Osteoblast (primary cell): ENCODE measurements around the gene IL2RG. TPM values are rescaled to one million over a fixed set of nuclear protein-coding genes. Genes with fewer than 3 reads are reported as not detected.
A peak's percentile ranks its signal among the peaks of the same experiment; 100 is the strongest.

ENCODE experiments used
- DNase-seq: peaks from one replicate; pipeline ENCODE4 v3.0.0; 2011; ENCODE audit warnings: low spot score, mixed read lengths; ENCODE audit not compliant: insufficient read length; ENCODE audit errors: missing footprints
- H2AFZ ChIP-seq: 2 replicates; pipeline ENCODE4 v1.6.0; 2011; ENCODE audit warnings: mild to moderate bottlenecking, low read length
- H3K27ac ChIP-seq: 2 replicates; pipeline ENCODE4 v1.5.1; 2011; ENCODE audit warnings: mild to moderate bottlenecking, low read depth, low read length, moderate library complexity
- H3K27me3 ChIP-seq: 2 replicates; pipeline ENCODE4 v1.6.0; 2012; ENCODE audit warnings: mild to moderate bottlenecking, control low read depth, inconsistent platforms, low read length, moderate library complexity; ENCODE audit not compliant: insufficient read depth
- H3K36me3 ChIP-seq: 2 replicates; pipeline ENCODE4 v1.5.1; 2011; ENCODE audit warnings: mild to moderate bottlenecking, low read length, control low read depth, moderate library complexity; ENCODE audit not compliant: insufficient read depth
- H3K4me1 ChIP-seq: 2 replicates; pipeline ENCODE4 v1.5.1; 2011; ENCODE audit warnings: mild to moderate bottlenecking, low read length, control low read depth, moderate library complexity; ENCODE audit not compliant: insufficient read depth
- H3K4me2 ChIP-seq: 2 replicates; pipeline ENCODE4 v1.6.0; 2011; ENCODE audit warnings: mild to moderate bottlenecking, low read length; ENCODE audit not compliant: insufficient read depth
- H3K4me3 ChIP-seq: fragments of 200-600 bp; sonication (generic); 3 replicates; pipeline ENCODE4 v1.5.1; 2012; ENCODE audit warnings: mild to moderate bottlenecking, low read length, inconsistent platforms; ENCODE audit not compliant: insufficient read depth
- H3K79me2 ChIP-seq: 2 replicates; pipeline ENCODE4 v1.6.0; 2012; ENCODE audit warnings: mild to moderate bottlenecking, low read length, control low read depth, inconsistent platforms; ENCODE audit not compliant: insufficient read depth
- H3K9me3 ChIP-seq: 2 replicates; pipeline ENCODE4 v1.5.1; 2011; ENCODE audit warnings: low read depth, low read length, control low read depth
- H4K20me1 ChIP-seq: 2 replicates; pipeline ENCODE4 v1.6.0; 2012; ENCODE audit warnings: mild to moderate bottlenecking, low read length, control low read depth; ENCODE audit not compliant: insufficient read depth
- total RNA-seq: library from RNA; depleted of rRNA; stranded (reverse); fragments of >200 nt; gene quantifications from 2 replicates; pipeline ENCODE4 v1.2.3, GENCODE V29; 2012
- TF ChIP-seq, protein P1 (sequence below): IDR thresholded peaks from 2 replicates; pipeline ENCODE4 v1.5.1; 2011; ENCODE audit warnings: mild to moderate bottlenecking, low read depth, low read length, moderate library complexity; ENCODE audit errors: extremely low read depth

IL2RG gene
- total RNA-seq, 1 donor, result not detected

DNA sequence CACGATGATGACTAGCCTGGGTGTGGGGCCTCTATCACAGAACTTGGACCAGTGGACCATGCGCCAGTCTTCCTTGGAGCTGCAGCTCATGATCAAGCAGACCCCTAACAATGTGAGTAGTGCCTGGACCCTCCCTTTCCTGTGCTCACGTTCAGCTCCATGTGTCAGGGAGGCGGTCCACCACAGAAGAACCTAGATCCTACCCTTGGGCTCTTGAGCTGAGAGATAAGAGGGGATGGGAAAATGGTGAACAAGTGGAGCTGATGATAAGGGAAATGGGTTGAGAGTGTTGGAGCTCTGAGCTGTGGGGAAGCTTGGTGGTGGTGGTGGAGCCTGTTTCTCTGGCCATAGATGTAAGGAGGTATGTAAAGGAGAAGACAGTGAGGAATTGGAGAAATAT lies 20.1 kb upstream of the IL2RG start:
- peaks cover 3% of the 10 kb centered on the region for H4K20me1 ChIP-seq
- peaks cover 6% of the 10 kb centered on the region for H3K4me1 ChIP-seq
- H3K27ac ChIP-seq, result no peak overlapping the region
- no peak overlapping the region for H3K4me2 ChIP-seq
- no peaks in the 10 kb centered on the region for H3K27me3 ChIP-seq
- no peak overlapping the region for H3K4me3 ChIP-seq
- no peak overlapping the region for H2AFZ ChIP-seq
- peaks cover 24% of the 10 kb centered on the region for H3K36me3 ChIP-seq
- H3K79me2 ChIP-seq, result no peaks in the 10 kb centered on the region
- TF ChIP-seq, protein P1, sequence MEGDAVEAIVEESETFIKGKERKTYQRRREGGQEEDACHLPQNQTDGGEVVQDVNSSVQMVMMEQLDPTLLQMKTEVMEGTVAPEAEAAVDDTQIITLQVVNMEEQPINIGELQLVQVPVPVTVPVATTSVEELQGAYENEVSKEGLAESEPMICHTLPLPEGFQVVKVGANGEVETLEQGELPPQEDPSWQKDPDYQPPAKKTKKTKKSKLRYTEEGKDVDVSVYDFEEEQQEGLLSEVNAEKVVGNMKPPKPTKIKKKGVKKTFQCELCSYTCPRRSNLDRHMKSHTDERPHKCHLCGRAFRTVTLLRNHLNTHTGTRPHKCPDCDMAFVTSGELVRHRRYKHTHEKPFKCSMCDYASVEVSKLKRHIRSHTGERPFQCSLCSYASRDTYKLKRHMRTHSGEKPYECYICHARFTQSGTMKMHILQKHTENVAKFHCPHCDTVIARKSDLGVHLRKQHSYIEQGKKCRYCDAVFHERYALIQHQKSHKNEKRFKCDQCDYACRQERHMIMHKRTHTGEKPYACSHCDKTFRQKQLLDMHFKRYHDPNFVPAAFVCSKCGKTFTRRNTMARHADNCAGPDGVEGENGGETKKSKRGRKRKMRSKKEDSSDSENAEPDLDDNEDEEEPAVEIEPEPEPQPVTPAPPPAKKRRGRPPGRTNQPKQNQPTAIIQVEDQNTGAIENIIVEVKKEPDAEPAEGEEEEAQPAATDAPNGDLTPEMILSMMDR, result no peak
- no peak for DNase-seq
- no peaks in the 10 kb centered on the region for H3K9me3 ChIP-seq

DNA sequence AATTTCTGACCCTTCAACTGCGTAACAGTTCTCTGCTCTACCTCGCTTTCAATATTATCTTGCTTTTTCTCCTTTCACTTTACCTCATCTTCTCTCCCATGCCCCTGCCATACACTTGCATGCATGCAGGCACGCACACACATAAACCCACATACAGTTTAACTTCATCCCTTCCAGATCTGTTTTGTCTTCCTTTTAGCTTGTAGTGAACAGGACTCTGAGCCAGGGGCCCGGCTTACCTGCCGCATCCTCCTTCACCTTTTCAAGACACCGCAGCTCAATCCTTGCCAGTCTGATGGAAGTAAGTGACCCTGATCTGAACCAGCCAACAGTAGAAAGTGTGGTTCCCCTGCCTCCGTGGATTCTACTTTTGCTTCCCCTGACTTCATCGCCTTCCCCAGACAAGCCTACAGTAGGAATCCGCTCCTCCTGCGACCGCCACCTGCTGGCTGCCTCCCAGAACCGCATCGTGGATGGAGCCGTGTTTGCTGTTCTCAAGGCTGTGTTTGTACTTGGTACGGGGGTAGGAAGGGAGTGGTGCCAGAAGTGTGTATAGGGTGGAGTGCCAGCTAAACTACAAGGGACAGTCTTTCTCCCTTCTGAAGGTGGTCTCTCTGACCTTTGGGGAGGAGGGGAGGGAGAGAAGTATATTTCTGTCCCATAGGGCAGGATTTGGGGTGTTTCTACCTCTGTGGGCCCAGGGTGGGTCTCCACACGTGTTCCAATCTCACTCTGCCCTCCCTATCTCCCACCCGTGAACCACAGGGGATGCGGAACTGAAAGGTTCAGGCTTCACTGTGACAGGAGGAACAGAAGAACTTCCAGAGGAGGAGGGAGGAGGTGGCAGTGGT lies 17.8 kb upstream of the IL2RG start:
- Histone ChIP-seq H3K36me3 (peaks cover 27% of the 10 kb centered on the region), H3K79me2 (no peaks in the 10 kb centered on the region), H3K9me3 (no peaks in the 10 kb centered on the region), H3K4me2 (no peak overlapping the region), H3K4me3 (no peak overlapping the region), H3K4me1 (peaks cover 6% of the 10 kb centered on the region), H2AFZ (no peak overlapping the region), H3K27ac (peak overlapping the region; percentile 27), H4K20me1 (peaks cover 6% of the 10 kb centered on the region), H3K27me3 (no peaks in the 10 kb centered on the region)
- TF ChIP-seq, protein P1, result peak; percentile 77
- peak; percentile 82 for DNase-seq

DNA sequence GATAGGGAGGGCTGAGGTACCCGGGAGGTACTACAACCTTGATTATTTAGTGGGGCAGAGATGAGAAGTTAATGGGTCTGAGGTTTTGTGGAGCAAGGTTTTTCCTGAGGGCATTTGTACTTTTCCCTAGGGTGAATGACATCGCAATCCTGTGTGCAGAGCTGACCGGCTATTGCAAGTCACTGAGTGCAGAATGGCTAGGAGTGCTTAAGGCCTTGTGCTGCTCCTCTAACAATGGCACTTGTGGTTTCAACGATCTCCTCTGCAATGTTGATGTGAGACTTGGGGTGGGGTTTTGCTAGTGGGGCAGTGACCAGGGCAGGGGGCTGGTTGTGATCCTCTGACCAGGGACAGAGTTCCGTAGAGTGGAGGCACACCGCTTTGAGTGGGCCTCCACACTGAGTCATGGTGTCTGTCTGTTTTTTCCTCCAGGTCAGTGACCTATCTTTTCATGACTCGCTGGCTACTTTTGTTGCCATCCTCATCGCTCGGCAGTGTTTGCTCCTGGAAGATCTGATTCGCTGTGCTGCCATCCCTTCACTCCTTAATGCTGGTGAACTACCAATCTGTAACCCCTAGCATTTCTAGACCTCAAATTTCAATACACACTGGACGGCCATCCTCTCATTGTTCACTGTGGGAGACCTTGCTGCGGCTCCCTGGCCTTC lies 16.9 kb upstream of the IL2RG start:
- no peaks in the 10 kb centered on the region for H3K9me3 ChIP-seq
- no peak overlapping the region for H3K4me3 ChIP-seq
- H3K27me3 ChIP-seq, result no peaks in the 10 kb centered on the region
- no peaks in the 10 kb centered on the region for H3K79me2 ChIP-seq
- no peak for DNase-seq
- H3K27ac ChIP-seq, result peak overlapping the region; percentile 27
- peaks cover 34% of the 10 kb centered on the region for H3K36me3 ChIP-seq
- H2AFZ ChIP-seq, result no peak overlapping the region
- TF ChIP-seq, protein P1, result no peak
- peaks cover 6% of the 10 kb centered on the region for H4K20me1 ChIP-seq
- H3K4me2 ChIP-seq, result no peak overlapping the region
- peaks cover 6% of the 10 kb centered on the region for H3K4me1 ChIP-seq

DNA sequence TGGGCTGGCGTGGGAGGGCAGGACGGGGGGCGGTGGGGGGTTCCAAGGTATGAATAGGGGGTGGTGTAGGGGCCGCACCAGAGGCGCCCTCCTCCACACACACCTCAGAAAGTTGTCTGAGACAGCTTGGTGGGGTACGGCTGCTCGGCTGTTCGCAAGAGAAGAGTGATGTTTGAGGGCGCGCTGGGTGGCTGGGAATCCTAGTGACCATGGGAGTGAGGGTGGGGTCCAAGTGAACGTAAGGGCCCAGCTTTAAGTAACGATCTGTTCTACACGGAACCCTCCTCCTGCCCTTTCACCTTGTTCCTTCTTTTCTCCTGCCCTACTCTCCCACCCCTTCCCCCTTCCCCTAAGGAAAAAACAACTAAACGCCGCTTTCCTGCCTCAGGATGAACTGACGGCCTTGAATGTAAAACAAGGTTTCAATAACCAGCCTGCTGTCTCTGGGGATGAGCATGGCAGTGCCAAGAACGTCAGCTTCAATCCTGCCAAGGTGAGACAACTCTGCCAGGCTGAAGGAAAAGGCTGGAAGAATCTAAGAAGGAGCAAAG lies 7.7 kb upstream of the IL2RG start:
- TF ChIP-seq, protein P1, result no peak
- Histone ChIP-seq H3K9me3 (no peaks in the 10 kb centered on the region), H3K79me2 (peaks cover 7% of the 10 kb centered on the region), H2AFZ (peak overlapping the region; percentile 74), H3K4me2 (peak overlapping the region; percentile 82), H3K27me3 (no peaks in the 10 kb centered on the region), H3K27ac (no peak overlapping the region), H3K4me1 (peaks cover 7% of the 10 kb centered on the region), H4K20me1 (peaks cover 8% of the 10 kb centered on the region), H3K4me3 (peak overlapping the region; percentile 77), H3K36me3 (peaks cover 25% of the 10 kb centered on the region)
- DNase-seq, result no peak
